ENCODE data around the gene GALNT12.
A peak's percentile ranks its signal among the peaks of the same experiment; 100 is the strongest.

The GALNT12 gene

GRCh38 chr9:98795295-98795955 is 12.0 kb upstream of the GALNT12 start:
- Histone ChIP-seq H3K36me3 (ENCODE audit: control insufficient read depth in 2 of 2, insufficient read depth in 1 of 2, low read length in 2 of 2) (peaks cover 0 to 11% of the 10 kb centered on the region in 2 experiments; a peak in 1 of 3 replicates), H3K4me3 (ENCODE audit: low read depth, low read length) (peak overlapping the region; percentile 73), H3K27ac (ENCODE audit: extremely low read depth, low read depth, low read length) (no peak overlapping the region), H3K9me3 (ENCODE audit: control insufficient read depth, insufficient read depth, low read depth, low read length) (no peaks in the 10 kb centered on the region), H3K4me1 (ENCODE audit: control insufficient read depth, insufficient read depth, low read length) (no peaks in the 10 kb centered on the region)
- TF ChIP-seq, protein P1, sequence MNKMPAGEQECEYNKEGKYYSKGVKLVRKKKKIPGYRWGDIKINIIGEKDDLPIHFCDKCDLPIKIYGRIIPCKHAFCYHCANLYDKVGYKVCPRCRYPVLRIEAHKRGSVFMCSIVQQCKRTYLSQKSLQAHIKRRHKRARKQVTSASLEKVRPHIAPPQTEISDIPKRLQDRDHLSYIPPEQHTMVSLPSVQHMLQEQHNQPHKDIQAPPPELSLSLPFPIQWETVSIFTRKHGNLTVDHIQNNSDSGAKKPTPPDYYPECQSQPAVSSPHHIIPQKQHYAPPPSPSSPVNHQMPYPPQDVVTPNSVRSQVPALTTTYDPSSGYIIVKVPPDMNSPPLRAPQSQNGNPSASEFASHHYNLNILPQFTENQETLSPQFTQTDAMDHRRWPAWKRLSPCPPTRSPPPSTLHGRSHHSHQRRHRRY (tag by site-specific recombination; IDR thresholded peaks at IDR 0.05) = no peak
- TF ChIP-seq ZNF664 (tag by site-specific recombination; IDR thresholded peaks at IDR 0.05) (0 out of 2 replicates have a peak, but pooled peaks have one; percentile 12), ZNF341 (tag by site-specific recombination; IDR thresholded peaks at IDR 0.05; ENCODE audit: low read depth) (no peak), ZNF335 (tag by site-specific recombination; conservative IDR thresholded peaks at IDR 0.05) (peak; percentile 61; the same call in 1 of the 2 replicates), ZNF16 (tag by site-specific recombination; IDR thresholded peaks at IDR 0.05; ENCODE audit: low read depth) (peak; percentile 90), ZSCAN23 (tag by site-specific recombination; IDR thresholded peaks at IDR 0.05) (no peak), ZBTB17 (tag by site-specific recombination; IDR thresholded peaks at IDR 0.05) (0 out of 2 replicates have a peak, but pooled peaks have one; percentile 21), ZNF404 (tag by site-specific recombination; IDR thresholded peaks at IDR 0.05) (no peak), PRDM1 (tag by site-specific recombination; IDR thresholded peaks at IDR 0.05) (no peak), ZNF548 (tag by site-specific recombination; IDR thresholded peaks at IDR 0.05) (no peak)
- POLR2A ChIA-PET = no interaction called here
- CTCF ChIA-PET = interaction anchor here (0.6 to 1.0 kb wide), 3 partner anchors 20 to 1104 kb away, joined by 3 read pairs; no protein-coding TSS in a partner anchor

DNA sequence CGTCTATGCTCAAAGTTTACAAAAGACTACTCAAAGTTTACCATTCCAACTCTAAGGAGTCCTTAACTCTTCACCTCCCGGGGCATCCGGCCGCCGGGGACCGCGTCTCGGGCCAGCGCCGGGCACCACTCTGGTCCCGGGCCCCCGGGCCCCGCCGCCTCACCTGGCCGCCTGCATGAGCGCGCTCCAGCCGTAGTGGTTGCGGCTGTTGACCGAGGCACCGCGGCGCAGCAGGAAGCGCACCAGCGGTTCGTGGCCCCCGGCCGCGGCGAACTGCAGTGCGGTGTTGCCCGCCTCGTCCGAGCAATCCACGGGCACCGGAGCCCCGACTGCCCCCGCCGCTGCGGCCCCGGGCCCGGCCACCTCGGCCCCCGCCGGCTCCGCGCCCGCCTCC is 11.5 kb upstream of the GALNT12 start:
- peak overlapping the region; percentile 54; the same call in 1 of the 2 replicates for H3K27ac ChIP-seq (ENCODE audit: extremely low read depth, low read depth, low read length)
- H3K4me1 ChIP-seq (ENCODE audit: control insufficient read depth, insufficient read depth, low read length) = no peaks in the 10 kb centered on the region
- peak overlapping the region; percentile 73 for H3K4me3 ChIP-seq (ENCODE audit: low read depth, low read length)
- H3K36me3 ChIP-seq (ENCODE audit: control insufficient read depth in 2 of 2, insufficient read depth in 1 of 2, low read length in 2 of 2) = peaks cover 0 to 6% of the 10 kb centered on the region in 2 experiments; a peak in 1 of 3 replicates
- POLR2A ChIA-PET = interaction anchor here (0.6 kb wide), 1 partner anchor 776 kb away, joined by 3 read pairs; no protein-coding TSS in a partner anchor
- CTCF ChIA-PET = interaction anchor here (0.7 to 1.0 kb wide), 3 partner anchors 13 to 29 kb away, joined by 3 read pairs; no protein-coding TSS in a partner anchor
- H3K9me3 ChIP-seq (ENCODE audit: control insufficient read depth, insufficient read depth, low read depth, low read length) = no peaks in the 10 kb centered on the region
- TF ChIP-seq ZNF362 (tag by site-specific recombination; IDR thresholded peaks at IDR 0.05) (no peak), ELK4 (IDR thresholded peaks at IDR 0.05; ENCODE audit: borderline replicate concordance, low read depth, low read length) (no peak), ZNF146 (tag by site-specific recombination; IDR thresholded peaks at IDR 0.05) (no peak), PATZ1 (tag by site-specific recombination; IDR thresholded peaks at IDR 0.05) (0 out of 2 replicates have a peak, but pooled peaks have one; percentile 13), ZBTB1 (tag by site-specific recombination; IDR thresholded peaks at IDR 0.05) (no peak), ZNF449 (tag by site-specific recombination; IDR thresholded peaks at IDR 0.05) (no peak), ZBTB20 (tag by site-specific recombination; IDR thresholded peaks at IDR 0.05) (peak; percentile 91), TSHZ1 (tag by site-specific recombination; IDR thresholded peaks at IDR 0.05; ENCODE audit: borderline replicate concordance) (no peak), IKZF3 (tag by site-specific recombination; IDR thresholded peaks at IDR 0.05) (no peak), ZNF302 (tag by site-specific recombination; IDR thresholded peaks at IDR 0.05; ENCODE audit: low read depth) (no peak), ZNF830 (tag by site-specific recombination; IDR thresholded peaks at IDR 0.05; ENCODE audit: low read depth) (no peak), ZSCAN23 (tag by site-specific recombination; IDR thresholded peaks at IDR 0.05) (no peak), ZNF37A (tag by site-specific recombination; IDR thresholded peaks at IDR 0.05) (no peak), MEIS1 (CRISPR knock-in tag; IDR thresholded peaks at IDR 0.05; ENCODE audit: borderline replicate concordance) (no peak), ZNF416 (tag by site-specific recombination; IDR thresholded peaks at IDR 0.05) (no peak)

Data from HEK293 (cell line).